Cardiac muscle cell (in vitro differentiated cells and primary cell): ENCODE data around the gene SSR2. TPM values are rescaled to one million over a fixed set of nuclear protein-coding genes. Genes with fewer than 3 reads are reported as not detected.

Experiments used
- DNase-seq, 2 donors: peaks; one replicate each; pipeline versions ENCODE4 v3.0.0 to v3.0.0-alpha.2; 2010 to 2017; ENCODE audit warnings: low read depth in 1 of 2, low spot score in 1 of 2
- H3K27ac ChIP-seq: fragments of 200-600 bp; sonication (generic); 2 replicates; pipeline ENCODE4 v1.5.1; 2016
- H3K27me3 ChIP-seq: fragments of 200-600 bp; sonication (generic); 2 replicates; pipeline ENCODE4 v1.6.0; 2016; ENCODE audit warnings: control low read depth
- H3K36me3 ChIP-seq: fragments of 200-600 bp; sonication (generic); 2 replicates; pipeline ENCODE4 v1.5.1; 2016; ENCODE audit warnings: control low read depth
- H3K4me1 ChIP-seq: fragments of 200-600 bp; sonication (generic); 2 replicates; pipeline ENCODE4 v1.8.1; 2017; ENCODE audit warnings: low read depth, mild to moderate bottlenecking, mixed run types
- H3K4me3 ChIP-seq: fragments of 200-600 bp; sonication (generic); 2 replicates; pipeline ENCODE4 v1.5.1; 2016; ENCODE audit warnings: mild to moderate bottlenecking
- H3K9me3 ChIP-seq: fragments of 200-600 bp; sonication (generic); 2 replicates; pipeline ENCODE4 v1.5.1; 2017; ENCODE audit warnings: low read depth, mild to moderate bottlenecking, control low read depth
- CTCF ChIP-seq: IDR thresholded peaks from 2 replicates; pipeline ENCODE4 v1.5.1; 2012; ENCODE audit warnings: low read depth, mild to moderate bottlenecking, low read length
- polyA plus RNA-seq: library from polyadenylated mRNA; unstranded; fragments of >200 nt; fragmentation: Nextera tagmentation; extraction: Ambion mirVana; gene quantifications from 2 replicates; pipeline ENCODE4 v1.2.1, GENCODE V29; 2016
- total RNA-seq: library from RNA; depleted of rRNA; stranded (reverse); fragments of >200 nt; gene quantifications from 2 replicates; pipeline ENCODE4 v1.2.3, GENCODE V29; 2016

SSR2 gene
- total and polyA plus RNA-seq, 2 experiments from 2014 or later: 119 to 188 TPM

- Histone ChIP-seq H3K27me3 (no peaks in the 10 kb centered on the region), H3K4me1 (peaks cover 39% of the 10 kb centered on the region), H3K4me3 (no peak overlapping the region), H3K27ac (peak overlapping the region; percentile 84), H3K9me3 (no peaks in the 10 kb centered on the region), H3K36me3 (peaks cover 9% of the 10 kb centered on the region)
- DNase-seq: peak; percentile 35 to 63
- TF ChIP-seq CTCF: no peak
Observed at GRCh38 chr1:155968670-155969069, 52.1 kb downstream of the SSR2 start.

- no peaks in the 10 kb centered on the region for H3K27me3 ChIP-seq
- peaks cover 9% of the 10 kb centered on the region for H3K36me3 ChIP-seq
- peak overlapping the region; percentile 84 for H3K27ac ChIP-seq
- no peak overlapping the region for H3K4me3 ChIP-seq
- no peak for TF ChIP-seq CTCF
- DNase-seq: no peak
- H3K4me1 ChIP-seq: peaks cover 39% of the 10 kb centered on the region
- no peaks in the 10 kb centered on the region for H3K9me3 ChIP-seq
Observed at GRCh38 chr1:155968051-155968400, 52.7 kb downstream of the SSR2 start.

- no peak for TF ChIP-seq CTCF
- Histone ChIP-seq H3K4me3 (no peak overlapping the region), H3K9me3 (no peaks in the 10 kb centered on the region), H3K4me1 (peaks cover 39% of the 10 kb centered on the region), H3K36me3 (peaks cover 14% of the 10 kb centered on the region), H3K27ac (peak overlapping the region; percentile 84), H3K27me3 (no peaks in the 10 kb centered on the region)
- no peak for DNase-seq
Observed at GRCh38 chr1:155967341-155968050, 53.3 kb downstream of the SSR2 start.

- no peak for DNase-seq
- Histone ChIP-seq H3K27me3 (no peaks in the 10 kb centered on the region), H3K4me3 (no peak overlapping the region), H3K9me3 (no peaks in the 10 kb centered on the region), H3K4me1 (peaks cover 39% of the 10 kb centered on the region), H3K36me3 (peaks cover 21% of the 10 kb centered on the region), H3K27ac (peak overlapping the region; percentile 84)
- TF ChIP-seq CTCF: no peak
Observed at GRCh38 chr1:155966750-155967149, 54.0 kb downstream of the SSR2 start.

- DNase-seq: no peak
- Histone ChIP-seq H3K9me3 (no peaks in the 10 kb centered on the region), H3K4me1 (peaks cover 39% of the 10 kb centered on the region), H3K36me3 (peaks cover 25% of the 10 kb centered on the region), H3K4me3 (no peak overlapping the region), H3K27me3 (no peaks in the 10 kb centered on the region), H3K27ac (peak overlapping the region; percentile 84)
- peak; percentile 17 for TF ChIP-seq CTCF
Observed at GRCh38 chr1:155966135-155966534, 54.6 kb downstream of the SSR2 start.

GRCh38 chr1:155964193-155964592 is 56.6 kb downstream of the SSR2 start:
- Histone ChIP-seq H3K27ac (no peak overlapping the region), H3K4me3 (no peak overlapping the region), H3K36me3 (peaks cover 38% of the 10 kb centered on the region), H3K27me3 (no peaks in the 10 kb centered on the region), H3K9me3 (no peaks in the 10 kb centered on the region), H3K4me1 (peaks cover 33% of the 10 kb centered on the region)
- no peak for TF ChIP-seq CTCF
- no peak for DNase-seq
